NOMO-1 treated with DMSO at 0.1 percent for 48 hours (cell line): ENCODE measurements around the gene LRMDA.
"Not testable (repeated sequence)": the region's sequence is repeated elsewhere in the genome, so short reads cannot be mapped to it uniquely, and the experiment has no call there.

Experiments used
- DNase-seq: peaks from one replicate; lab custom pipeline; 2025; ENCODE audit not compliant: unreplicated experiment; lab: John Stamatoyannopoulos, UW

Gene LRMDA

DNA sequence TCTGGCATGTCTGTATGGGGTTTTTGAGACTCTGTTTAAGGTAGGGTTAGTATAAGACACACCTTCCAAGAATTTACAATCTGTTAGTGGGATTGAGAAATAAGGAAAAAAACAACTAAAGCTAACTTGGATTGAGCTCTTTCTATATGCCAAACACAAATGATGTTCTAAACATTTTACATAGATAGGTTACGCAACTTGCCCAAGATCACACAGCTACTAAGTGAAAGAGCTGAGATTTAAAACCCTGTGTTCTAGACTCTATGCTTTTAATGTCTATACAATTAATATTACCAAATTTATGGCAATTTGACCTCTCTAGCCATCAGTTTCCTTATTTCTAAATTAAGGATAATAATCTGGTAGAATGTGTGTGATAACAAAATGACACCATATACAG, 1056.2 kb downstream of the LRMDA start:
- no peak for DNase-seq

DNA sequence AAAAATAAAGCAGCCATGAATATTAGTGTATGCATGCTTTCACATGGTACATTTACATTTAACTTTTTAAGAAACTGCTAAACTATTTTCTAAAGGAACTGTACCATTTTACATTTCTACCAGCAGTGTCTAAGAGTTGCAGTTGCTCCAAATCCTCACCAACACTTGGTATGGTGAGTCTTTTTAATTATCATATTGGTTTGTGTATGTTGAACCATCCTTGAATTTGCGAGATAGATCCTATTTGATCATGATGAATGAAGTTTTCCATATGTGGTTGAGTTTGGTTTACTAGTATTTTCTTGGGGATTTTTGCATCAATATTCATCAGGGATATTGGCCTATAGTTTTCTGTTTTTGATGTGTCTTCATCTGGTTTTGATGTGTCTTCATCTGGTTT, 1057.2 kb downstream of the LRMDA start:
- DNase-seq, result no peak

DNA sequence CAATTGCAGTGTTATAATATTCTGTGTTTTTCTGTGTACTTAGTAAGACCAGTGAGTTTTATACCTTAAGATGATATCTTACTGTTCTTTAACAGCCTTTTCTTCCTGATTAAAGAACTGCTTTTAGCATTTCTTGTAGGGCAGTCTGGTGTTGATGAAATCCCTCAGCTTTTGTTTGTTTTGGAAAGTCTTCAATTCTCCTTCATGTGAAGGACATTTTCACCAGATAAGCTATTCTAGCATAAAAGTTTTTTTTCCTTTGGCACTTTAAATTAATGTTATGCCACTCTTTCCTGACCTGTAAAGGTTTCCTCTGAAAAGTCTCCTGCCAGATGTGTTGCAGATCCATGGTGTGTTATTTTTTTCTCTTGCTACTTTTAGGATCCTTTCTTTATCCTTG, 1059.8 kb downstream of the LRMDA start:
- DNase-seq, result no peak

DNA sequence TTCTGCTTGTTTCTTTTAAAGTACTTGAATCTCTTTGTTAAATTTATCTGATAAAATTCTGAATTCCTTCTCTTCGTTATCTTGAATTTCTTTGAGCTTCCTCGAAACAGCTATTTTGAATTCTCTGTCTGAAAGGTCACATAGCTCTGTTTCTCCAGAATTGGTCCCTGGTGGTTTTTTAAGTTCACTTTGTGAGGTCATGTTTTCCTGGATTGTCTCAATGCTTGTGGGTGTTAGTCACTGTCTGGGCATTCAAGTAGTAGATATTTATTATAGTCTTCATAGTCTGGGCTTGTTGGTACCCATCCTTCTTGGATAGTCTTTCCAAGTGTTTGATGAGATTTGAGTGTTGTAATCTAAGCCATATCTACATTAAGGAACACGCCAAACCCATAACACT, 1060.6 kb downstream of the LRMDA start:
- DNase-seq, result no peak

DNA sequence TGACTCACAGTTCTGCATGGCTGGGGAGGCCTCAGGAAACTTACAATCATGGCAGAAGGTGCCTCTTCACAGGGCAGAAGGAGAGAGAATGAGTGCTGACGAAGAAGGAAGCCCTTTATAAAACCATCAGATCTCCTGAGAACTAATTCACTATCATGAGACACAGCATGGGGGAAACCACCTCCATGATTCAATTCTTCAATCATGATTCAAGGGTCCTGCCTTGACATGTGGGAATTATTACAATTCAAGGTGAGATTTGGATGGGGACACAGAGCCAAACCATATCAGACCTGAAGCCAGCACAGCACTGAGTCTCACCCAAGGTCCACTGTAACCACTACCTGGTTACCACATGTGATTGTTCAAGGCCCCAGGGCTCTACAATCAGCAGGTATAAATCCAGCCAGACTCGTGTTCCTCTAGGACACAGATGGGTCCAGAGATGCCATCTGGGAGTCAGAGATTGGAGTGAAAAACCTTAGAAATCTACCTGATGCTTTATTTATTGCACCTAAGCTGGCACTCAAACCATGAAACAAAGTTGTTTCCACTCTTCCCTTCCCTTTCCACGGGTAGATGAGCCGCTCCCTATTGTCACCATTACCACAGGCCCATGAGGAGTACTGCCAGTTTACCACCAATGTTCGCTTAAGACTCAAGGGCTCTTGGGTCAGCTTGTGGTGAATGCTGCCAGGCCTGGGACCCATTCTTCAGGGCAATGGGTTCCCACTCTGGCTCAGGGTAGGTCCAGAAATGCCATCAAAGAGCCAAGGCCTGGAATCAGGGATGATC, 1061.5 kb downstream of the LRMDA start:
- DNase-seq, result no peak

DNA sequence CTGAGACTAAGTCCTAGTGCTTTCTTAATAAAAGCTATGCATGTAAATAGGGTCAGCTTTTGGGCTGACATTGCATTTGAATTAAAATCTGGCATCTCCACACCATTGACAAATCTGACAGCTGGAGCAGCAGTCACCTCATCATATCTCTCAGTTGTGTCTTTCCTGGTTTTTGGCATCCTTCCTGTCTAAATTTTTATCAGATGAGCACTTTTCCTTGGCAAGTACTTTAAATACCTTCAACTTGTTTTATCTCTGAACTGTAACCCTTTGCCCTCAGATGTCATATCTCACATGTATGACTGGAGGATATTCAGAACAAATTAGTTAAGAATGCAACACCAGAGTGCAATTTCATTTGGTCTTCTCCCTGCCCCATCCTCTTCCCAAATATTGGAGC, 1066.2 kb downstream of the LRMDA start:
- DNase-seq, result no peak

DNA sequence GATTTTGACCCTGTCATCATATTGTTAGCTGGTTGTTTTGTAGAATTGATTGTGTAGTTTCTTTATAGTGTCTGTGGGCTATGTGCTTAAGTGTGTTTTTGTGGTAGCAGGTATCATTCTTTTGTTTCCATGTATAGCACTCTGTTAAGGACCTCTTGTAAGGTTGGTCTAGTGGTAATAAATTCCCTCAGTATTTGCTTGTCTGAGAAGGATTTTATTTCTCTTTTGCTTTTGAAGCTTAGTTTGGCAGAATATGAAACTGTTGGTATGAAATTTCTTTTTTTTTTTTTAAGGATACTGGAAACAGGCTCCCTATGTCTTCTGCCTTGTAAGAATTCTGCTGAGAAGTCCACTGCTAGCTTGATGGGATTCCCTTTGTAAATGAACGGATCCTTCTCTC, 1073.4 kb downstream of the LRMDA start:
- no peak for DNase-seq

DNA sequence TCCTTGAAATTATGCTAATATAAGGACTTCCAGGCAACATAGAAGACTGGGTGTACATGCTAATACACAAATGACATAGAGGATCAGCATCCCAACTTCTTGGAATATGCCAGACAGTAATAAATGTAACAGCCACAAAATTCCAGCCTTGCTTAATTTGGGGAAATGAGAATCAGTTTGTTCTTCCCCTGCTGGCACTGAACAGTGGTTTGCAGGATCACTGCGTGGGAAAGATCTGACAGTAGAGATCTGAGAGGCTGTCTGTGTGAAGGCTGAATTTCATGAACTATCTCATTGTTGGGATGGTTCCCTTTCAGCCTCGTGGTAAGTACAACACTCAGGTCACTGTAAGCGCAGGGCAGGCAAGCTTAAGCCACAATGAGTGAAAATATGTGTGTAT, 1078.0 kb downstream of the LRMDA start:
- DNase-seq, result no peak

DNA sequence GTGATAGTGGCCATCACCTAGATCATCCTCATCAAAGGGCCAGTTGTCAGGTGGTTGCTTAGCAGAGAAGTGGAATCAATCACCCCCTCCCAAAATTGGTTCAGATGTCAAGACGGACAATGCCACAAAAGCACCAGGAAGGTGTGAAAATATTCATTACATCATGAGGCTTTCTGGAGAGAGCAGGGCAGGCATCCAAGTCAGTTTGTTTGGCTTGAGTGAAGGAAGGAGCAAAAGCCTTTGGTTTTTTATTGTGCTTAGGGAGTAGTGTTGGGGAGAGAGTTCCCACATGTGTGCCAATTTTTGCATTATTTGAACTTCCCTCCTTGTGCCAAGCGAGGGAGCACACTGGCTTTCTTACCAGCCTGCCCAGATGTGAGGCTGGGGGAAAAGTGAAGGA, 1082.9 kb downstream of the LRMDA start:
- no peak for DNase-seq

DNA sequence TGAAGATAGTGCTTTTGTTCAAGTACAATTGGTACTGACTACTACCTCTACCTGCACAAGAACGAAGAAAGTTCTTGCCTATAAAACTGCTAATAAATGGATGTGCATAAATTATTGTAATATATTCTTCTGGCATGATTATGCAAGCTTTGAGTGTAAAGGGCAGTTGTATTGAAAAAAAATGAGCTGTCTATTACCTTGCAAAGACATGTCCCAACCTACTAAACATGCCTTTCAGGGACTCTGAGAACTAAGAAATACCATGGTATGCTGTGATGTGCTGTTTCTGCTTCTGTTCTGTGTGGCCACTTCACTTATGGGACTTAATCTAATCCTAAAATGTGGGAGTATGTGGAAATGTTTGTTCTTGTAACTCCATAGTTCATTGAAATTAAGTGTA, 1083.4 kb downstream of the LRMDA start:
- DNase-seq, result no peak

DNA sequence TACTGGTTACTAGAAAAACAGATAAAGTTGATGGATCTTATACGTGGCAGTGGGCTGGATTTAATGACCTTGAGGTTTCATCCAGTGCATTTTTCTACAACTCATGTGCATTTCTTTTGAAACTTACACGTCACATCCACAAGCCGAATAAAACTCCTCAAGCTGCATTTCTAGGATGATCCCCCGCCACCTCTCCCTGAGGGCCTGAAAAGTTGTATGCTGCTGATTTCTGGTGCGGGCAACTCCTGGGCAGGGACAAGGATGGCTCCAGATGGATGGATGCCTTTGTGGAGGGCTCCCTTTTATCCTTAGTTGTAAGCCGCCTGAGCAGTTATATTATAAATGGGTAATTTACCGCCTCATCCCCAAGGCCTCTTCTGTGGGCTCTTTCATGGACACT, 1091.1 kb downstream of the LRMDA start:
- no peak for DNase-seq

DNA sequence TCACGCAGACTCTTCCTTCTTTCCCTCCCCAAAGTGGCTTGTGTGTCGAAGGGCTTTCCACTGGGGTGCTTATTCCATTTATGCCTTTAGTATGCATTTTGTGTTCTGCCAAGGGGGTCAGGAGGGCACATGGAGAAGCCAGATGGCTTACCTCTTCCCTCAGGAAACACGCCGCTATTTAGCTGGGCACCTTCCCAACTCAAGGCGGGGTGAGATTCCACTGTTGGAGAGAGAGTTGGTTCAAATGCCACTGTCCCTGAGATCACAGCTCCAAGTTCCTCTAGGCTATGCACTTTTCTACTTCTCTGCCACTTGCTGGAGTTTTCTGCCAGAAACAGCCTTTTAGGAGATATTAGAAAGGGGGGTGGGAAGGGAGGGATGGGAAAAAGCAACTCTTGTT, 1091.8 kb downstream of the LRMDA start:
- no peak for DNase-seq

DNA sequence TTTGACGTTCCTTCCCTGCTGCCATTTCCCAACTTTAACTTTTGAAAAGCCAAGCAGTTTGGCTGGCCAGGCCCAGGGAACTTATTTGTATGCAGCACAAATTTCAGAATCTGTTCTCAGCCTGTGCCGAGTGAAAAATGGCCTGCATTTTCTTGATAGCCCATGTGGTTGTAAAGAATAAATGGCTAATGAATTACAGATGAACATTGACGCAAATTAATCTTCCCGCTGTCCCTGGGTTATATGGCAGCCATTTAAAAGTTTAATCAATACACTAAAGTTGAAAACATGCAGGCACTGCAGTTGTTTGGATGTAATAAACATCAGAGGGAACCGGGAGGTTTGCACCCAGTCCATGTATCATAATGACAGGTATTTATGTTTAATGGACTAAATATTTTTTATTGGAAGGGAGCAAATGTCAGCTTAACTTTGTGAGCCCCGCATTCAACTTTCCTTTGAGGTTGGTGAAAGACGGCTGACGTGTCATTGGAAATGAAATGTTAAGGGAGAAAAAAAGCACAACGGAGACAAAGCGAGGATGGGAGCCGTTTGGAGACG, 1092.4 kb downstream of the LRMDA start:
- DNase-seq, result no peak

DNA sequence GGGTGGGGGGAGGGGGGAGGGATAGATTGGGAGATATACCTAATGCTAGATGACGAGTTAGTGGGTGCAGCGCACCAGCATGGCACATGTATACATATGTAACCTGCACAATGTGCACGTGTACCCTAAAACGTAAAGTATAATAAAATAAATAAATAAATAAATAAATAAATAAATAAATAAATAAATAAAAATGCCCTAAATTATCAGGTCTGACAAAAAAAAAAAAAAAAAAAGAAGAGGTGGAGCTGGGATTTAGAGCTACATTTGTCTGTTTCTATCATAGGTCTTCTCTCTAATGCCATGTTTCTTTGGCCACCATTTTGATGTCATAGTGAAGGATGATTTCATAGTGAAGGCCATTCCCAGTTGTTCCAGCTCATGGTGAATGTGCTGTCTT, 1095.4 kb downstream of the LRMDA start:
- DNase-seq, result not testable (repeated sequence)

DNA sequence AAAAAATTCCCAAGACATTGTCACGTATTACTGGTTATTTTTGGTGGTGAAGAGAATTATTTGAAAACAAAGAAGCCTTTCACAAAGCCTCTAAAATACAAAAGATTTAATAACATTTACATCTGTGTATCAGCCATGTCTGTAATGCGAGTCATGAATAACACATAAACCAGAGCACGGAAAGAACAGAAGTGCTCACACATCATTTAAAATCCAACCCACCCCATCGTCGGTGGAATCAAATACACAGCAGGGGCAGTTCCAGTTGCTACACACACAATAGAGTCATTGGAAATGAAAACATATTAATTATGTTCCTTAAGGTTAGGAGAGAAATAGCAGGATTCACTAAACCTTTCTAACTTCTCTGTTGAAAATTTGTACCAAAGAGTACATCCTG, 1108.9 kb downstream of the LRMDA start:
- DNase-seq, result no peak

DNA sequence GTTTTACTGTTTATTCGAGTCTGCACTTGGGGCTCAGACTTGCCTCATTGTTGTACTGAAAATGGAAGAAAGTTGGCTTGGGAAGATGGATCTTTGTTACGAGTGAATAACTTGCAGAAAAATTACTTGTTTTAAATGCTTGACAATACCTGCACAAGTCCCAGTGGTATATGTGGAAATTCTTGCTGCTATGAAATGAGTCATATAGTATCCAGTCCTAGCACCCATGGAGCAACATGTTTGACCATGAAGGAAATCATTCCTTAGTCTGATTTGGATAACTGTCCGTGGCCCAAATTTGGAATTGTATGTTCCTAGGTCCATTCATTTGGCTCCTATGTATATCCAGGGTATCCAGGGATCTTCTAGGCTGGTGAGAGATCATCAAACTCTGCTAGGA, 1109.4 kb downstream of the LRMDA start:
- DNase-seq, result no peak

DNA sequence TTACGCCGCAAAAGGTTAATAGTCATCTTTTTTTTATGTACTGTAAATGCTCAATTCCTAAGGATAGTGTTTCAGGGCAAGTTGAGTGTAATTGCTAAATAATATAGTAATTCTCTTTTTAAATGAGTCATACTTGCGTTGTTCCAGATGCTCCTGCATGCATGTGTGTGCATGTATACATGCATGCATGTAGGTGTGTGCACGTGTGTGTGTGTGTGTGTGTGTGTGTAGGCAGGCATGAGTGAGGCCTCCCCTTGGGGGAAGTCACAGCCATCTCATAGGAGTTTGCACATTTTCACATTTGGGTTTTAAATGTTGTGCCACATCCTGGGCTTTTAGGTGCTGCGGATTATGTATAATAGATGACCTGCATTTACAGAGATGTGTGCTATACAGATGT, 1110.4 kb downstream of the LRMDA start:
- no peak for DNase-seq

DNA sequence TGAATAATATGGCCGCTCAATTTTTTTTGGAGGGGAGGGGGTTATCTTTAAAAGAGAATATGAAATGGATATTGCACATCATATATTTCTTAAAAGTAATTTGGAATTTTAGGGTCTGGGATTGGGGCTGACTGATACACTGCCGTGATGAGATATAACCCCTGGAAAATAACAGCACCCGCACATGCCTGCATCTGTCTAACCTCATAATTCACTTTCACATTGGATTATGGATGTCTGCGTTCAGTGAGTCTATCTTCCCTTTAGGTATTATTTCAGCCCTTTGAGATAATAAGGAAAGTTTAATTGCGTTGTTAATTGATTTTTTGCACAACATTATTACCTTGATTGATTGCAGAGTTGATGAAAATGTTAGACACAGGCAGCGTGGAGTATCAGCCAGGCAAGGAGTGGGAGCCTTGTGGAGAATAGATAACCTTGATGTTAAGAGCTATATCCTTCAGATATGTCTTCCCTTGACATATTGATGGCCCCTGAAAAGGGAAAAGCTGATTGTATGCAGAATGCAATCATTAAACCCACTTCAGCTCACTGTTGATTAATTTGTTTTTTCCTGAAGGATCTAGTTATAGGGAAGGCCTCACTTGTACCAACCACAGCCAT, 1111.0 kb downstream of the LRMDA start:
- DNase-seq, result no peak

DNA sequence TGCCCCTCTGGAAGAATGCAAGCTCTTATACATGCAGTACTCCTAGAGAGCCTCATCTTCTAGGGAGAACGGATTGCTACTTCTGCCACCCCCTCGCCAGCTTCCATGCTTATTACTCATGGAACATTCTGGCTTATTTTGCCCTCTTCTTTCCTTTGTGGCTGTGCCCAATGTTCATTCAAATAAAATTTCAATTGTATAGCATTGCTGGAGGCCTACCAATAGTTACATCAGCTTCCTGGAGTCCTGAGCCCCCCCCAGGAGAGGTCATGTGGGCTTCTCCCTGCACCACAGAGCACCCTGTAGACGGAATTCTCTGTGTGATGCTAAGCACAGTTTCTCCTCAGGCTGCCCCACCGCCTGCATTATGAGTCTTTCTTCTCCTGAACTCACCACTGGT, 1112.2 kb downstream of the LRMDA start:
- DNase-seq, result no peak

DNA sequence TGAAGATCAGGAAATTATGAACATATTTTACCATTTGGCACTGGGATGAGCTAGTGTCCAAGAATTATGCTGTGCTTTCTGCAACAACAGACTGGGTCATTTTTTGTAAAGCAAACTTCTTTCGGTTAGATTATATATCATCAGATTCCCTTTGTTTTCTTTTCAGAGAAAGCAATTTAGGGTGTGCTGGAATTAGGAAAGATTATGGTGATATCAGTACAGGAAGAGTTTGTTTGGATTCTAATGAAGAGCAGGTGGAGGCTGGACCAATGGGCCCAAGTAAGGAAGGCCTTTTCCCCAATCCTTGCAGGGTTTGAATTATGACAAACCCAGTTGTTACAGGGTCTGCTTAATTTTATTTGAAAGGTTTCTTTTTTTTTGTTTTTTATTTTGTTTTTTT, 1113.4 kb downstream of the LRMDA start:
- no peak for DNase-seq

DNA sequence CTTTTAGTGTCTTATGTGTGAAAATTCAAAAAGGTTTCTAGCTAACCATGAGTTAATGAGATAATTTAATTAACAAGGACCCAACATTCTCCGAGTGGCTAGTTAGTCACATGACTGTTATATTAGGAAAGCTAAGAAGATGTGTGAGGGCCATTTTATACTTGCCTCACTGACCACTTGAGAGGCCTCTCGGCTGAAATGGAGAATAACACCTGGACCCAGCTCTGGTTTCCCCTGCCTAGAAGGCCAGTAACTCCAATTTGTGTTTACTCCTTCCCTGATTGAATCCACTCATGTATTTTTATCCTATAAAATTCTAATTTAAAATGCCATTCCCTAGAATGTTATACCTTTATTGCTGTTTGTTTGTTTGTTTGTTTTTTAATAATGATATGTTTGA, 1115.0 kb downstream of the LRMDA start:
- no peak for DNase-seq

DNA sequence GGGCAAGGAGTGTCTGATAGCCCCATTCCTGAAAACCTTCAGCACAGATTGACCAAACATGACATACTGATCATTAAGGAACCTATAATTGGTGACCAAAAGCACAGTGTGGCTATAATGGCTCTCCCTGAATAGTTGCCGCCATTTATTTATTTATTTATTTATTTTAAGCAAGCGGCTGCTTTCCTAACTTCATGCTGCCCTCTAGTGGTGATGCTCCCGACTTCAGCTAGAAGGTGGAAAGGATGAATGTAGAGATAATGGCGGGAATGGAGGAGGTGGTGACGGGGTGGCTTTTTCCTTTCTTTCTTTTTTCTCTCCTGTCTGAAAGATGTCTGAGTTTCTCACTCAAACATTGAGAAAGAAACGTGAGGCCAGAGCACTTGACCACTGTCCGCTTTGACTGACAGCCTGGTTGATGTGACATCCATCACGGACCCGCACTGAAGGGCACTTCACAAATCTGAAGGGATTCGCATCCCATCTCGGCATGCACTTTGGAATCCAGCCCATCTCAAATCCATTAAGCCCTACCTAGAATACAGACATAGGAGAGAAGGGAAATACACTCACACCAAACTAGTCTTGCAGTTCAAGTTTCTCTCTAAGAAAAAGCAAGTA, 1116.0 kb downstream of the LRMDA start:
- peak; percentile 58 for DNase-seq
